ENCODE measurements around the gene BNC2.

The BNC2 gene

DNA sequence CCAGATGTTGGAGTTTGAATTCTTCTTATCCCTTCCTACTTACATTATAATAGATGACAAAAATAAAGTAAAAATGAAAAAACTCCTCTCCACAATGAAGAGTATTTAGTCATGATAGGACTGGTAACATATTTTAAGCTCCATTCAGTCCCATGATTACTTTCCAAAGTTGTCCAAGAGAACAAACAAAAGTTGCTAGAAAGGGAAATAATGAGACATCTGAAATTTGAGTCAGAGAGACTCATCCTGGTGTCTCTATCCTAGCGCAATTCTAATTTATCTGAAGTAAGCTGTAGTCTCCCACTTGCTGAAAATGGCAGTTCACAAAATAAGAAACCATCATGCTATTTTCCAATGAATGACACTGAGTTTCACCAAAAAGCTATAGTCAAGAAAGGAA, 152.2 kb downstream of the BNC2 start:
- DNase-seq (ENCODE audit: low read depth in 2 of 2, low spot score in 1 of 2): no peak

GRCh38 chr9:16716601-16717000, 153.9 kb downstream of the BNC2 start:
- no peak for DNase-seq (ENCODE audit: low read depth in 2 of 2, low spot score in 1 of 2)

GRCh38 chr9:16715404-16715803, 155.1 kb downstream of the BNC2 start:
- no peak for DNase-seq (ENCODE audit: low read depth in 2 of 2, low spot score in 1 of 2)

- DNase-seq (ENCODE audit: low read depth in 2 of 2, low spot score in 1 of 2): no peak
These were observed 157.7 kb downstream of the BNC2 start for GRCh38 chr9:16712787-16713186.

- DNase-seq (ENCODE audit: low read depth in 2 of 2, low spot score in 1 of 2): no peak
These were observed 159.6 kb downstream of the BNC2 start for GRCh38 chr9:16710888-16711287.

DNA sequence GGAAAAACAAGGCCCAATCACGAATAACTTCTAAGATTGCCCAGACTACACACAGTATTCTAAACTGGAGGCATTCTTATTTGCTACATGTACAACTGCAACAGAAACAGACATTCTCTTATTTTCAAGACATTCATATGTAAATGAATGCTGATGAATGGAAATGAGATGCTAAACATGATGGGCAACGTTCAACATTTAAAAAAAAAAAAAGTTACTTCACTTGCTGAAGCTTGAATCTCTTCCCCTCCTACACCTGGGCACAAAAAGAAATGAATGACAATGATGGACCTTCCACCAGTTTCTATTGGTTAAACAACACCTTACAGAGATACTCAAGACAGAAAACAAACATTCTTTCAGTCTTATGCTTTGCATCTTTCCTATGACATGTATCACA, 160.5 kb downstream of the BNC2 start:
- DNase-seq (ENCODE audit: low read depth in 2 of 2, low spot score in 1 of 2): no peak

DNA sequence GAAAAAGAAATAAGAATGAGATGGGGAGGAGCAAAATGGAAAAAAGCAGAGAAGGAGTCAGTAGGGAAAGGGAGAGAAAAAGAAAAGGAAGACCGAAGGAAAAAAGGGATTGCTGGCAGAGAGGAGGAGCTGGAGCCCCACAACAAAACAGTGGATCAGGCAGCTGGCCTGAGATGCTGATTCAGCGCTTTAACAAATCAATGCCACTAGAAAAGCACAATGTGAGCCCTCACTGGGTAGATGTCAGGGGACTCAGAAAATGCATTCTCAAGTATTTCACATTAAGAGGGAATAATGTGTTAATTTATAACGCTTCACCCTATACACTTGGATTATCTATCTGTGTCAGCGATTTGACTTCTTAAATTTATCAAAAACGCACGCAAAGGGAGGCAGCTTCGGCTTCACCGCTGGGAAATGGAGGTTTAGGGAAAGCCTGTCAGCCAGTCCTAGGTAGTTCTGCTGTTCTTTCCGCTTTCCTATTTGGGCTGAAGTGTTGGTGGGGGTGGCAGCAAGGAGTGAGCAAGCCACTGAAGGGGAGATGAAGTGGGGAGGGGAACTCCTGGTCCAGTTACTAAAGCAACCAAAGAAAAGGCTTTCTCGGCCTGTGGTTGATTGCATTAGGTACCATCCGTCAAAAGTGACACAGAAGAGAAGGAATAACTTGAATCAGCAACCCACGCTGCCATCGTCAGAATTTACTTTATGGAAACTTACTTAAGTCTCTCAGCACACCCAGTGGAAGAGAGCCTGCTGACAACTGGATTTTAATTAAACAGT, 161.6 kb downstream of the BNC2 start:
- DNase-seq (ENCODE audit: low read depth in 2 of 2, low spot score in 1 of 2): no peak

DNA sequence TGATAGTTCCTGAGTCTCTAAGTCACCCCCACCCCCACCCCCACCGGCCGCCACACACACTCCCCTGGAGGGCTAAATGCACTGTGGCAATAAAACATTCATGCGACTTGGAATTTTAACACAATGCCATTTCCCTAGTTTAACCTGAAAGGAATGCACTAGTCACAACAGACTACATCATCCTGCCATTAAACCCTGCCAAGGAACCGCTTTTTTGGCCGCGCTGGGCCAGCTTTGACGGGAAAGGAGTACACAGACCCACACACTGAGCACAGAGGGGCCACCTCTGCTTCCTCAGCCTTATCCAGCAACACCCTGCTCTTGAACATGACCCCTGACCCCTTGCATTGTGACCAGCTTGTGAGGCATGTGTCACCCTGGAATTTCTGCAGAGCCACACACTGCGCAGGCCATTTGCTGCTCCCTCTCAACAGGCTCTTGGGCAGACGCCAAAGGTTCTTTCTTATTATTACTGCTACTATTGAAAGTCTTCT, 165.3 kb downstream of the BNC2 start:
- DNase-seq (ENCODE audit: low read depth in 2 of 2, low spot score in 1 of 2): no peak

GRCh38 chr9:16704116-16705110, 166.1 kb downstream of the BNC2 start:
- no peak for DNase-seq (ENCODE audit: low read depth in 2 of 2, low spot score in 1 of 2)

DNA sequence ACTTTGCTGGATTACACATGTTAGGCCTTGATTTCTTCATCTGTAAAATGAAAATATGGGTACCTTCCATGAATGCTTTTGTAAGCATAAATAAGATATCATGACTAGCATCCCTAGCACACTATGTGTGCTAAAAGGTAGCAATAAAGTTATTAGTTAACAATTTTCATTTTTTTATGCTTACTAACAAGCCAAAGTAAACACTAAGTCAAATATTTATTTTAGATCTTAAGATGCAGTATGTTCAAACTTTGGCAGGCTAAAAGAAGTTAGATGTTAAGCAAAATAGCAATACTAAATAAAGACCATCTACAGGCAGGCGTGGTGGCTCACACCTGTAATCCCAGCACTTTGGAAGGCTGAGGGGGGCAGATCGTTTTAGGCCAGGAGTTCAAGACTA, 169.1 kb downstream of the BNC2 start:
- DNase-seq (ENCODE audit: low read depth in 2 of 2, low spot score in 1 of 2): no peak

DNA sequence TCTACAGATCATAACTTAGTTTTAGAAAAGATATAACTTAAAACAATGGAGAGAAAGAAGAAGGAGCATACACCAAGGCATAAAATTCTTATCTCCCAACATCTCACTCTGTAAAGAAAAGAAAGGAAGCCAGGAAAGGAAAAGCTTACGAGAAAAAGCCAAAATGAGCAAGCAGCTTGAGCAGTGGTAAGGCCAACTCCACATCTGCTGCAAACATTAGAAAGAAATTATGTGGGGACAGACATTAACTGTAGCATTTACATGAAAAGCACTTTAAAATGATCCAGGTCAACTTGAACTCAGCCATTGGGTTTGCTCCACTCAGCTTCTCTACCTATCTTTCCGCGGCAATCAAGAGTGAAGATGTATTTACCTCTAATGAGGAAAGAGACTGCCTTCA, 176.9 kb downstream of the BNC2 start:
- DNase-seq (ENCODE audit: low read depth in 2 of 2, low spot score in 1 of 2): no peak

DNA sequence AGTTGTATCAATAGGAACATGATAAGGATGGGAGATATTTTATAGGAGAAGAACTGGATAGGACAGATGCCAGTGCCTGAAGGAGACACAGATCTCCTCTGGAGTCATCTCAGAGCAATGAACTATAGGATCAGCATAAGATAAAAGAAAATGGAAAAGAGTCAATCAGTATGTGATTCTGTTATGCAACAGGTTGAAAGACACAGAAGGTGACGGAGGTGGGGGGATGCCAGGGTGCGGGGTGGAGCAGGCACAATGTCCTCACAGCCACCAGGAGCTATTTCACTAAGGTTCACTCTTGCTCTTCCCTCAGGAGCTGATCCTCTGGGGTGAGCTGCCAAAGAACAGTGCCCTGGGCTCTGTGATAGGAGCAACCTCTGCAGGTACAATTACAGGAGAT, 179.8 kb downstream of the BNC2 start:
- DNase-seq (ENCODE audit: low read depth in 2 of 2, low spot score in 1 of 2): no peak

DNA sequence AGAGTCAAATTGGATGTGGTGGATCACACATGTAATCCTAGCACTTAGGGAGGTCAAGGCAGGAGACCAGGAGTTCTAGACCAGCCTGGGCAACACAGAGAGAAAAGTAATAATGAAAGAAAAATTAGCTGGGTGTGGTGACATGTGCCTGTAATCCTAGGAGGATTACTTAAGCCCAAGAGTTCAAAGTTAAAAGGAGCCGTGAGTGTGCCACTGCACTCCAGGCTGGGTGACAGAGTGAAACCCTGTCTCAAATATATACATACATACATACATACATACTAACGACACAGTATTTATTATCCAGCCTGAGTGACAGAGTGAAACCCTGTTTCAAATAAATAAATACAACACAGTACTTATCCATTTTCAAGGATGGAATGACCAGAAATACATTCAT, 180.3 kb downstream of the BNC2 start:
- no peak for DNase-seq (ENCODE audit: low read depth in 2 of 2, low spot score in 1 of 2)

- DNase-seq (ENCODE audit: low read depth in 2 of 2, low spot score in 1 of 2): no peak
These were observed 181.0 kb downstream of the BNC2 start for GRCh38 chr9:16689351-16689938.

- DNase-seq (ENCODE audit: low read depth in 2 of 2, low spot score in 1 of 2): no peak
These were observed 181.7 kb downstream of the BNC2 start for GRCh38 chr9:16688814-16689213.

- DNase-seq (ENCODE audit: low read depth in 2 of 2, low spot score in 1 of 2): no peak
These were observed 182.6 kb downstream of the BNC2 start for GRCh38 chr9:16687678-16688369.

DNA sequence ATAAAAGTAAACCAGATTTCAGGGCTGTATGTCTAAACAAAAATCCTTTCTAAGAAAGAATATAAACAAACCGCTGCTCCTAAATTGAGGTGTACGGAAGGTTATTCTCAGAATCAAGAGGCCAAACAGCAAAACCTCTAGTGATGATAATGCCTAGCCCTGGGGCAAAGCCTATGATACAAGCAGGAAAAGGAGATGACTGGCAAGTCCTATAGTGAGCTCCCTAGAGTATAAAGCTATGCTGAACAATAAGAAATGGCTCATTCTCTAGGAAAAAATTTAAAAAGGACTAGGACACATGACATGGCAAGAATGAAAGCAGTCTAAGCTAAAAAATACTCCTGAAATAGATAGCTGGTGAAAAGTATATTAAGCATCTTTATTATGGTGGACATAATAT, 187.1 kb downstream of the BNC2 start:
- DNase-seq (ENCODE audit: low read depth in 2 of 2, low spot score in 1 of 2): no peak

DNA sequence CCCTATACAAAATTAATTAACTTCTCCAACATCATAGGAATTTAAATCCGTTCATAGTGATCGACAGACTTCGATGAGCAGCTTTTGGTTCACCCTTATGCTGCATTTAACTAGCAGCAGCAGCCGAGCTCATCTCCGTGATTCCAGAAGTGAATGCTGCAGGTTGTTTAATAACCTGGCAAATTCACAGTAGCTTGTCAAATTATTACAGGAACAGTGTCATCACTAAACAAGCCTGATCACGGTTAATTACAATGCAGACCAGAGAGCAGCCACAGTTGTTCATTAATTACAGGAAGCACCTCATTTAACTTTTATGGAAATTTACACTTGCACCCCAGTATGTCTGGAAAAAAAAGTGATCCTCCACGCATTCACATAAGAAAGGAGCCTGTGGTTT, 188.2 kb downstream of the BNC2 start:
- DNase-seq (ENCODE audit: low read depth in 2 of 2, low spot score in 1 of 2): no peak

DNA sequence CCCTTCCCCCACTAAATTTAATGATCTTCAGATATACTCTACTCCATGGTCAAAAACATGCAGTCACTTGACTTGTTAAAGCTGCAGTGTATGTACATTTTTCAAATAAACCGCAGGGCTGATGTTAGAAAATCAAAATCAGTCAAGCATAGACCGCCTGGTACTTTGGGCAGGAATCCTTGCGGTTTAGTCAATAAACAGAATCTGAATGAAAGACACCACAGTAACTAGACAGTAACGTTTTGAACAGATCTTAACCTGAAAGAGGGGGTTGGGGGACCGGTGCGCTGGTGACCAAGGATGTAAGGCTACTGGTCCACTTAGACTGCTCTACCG, 188.8 kb downstream of the BNC2 start:
- DNase-seq (ENCODE audit: low read depth in 2 of 2, low spot score in 1 of 2): no peak

GRCh38 chr9:16680975-16681651, 189.4 kb downstream of the BNC2 start:
- DNase-seq (ENCODE audit: low read depth in 2 of 2, low spot score in 1 of 2): no peak

GRCh38 chr9:16680541-16680940, 189.9 kb downstream of the BNC2 start:
- no peak for DNase-seq (ENCODE audit: low read depth in 2 of 2, low spot score in 1 of 2)

Data from stimulated activated CD8-positive, alpha-beta memory T cell treated with anti-CD3 and anti-CD28 coated beads, Interleukin-4, amount 100 ng/mL, for 4 hours (primary cell).